LNCAP (cell line): Measurements from ENCODE around the gene RASL11A.

Experiments
- TF ChIP-seq, protein P1 (sequence below): fragments of 450-650 bp; IDR thresholded peaks from 2 replicates; pipeline ENCODE4 v1.5.1; 2017; ENCODE audit warnings: mild to moderate bottlenecking

The RASL11A gene

DNA sequence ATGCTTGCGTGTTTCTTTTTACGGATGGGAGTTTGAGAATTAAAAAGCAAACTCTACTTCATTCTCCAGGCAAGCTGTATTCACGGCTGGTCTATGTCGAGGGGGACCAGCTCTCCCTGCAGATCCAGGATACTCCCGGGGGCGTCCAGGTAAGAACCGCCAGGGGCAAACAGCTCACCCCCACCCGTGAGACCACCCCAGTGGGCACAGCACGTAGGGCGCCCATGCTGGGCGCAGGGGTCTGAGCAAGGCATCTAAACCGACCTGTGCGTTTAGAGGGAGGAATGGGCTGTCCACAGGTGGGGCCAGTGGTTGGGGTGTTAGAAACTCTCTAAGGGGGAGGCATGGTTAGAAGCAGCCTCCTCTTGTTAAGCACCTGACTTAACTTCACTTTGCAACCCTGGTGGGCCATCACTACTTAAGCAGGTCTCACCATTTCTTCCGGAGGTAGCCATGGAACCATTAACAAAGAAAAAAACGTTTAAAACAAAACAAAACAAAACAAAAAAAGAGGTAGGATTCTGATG lies 1.0 kb downstream of the RASL11A start:
- TF ChIP-seq, protein P1, sequence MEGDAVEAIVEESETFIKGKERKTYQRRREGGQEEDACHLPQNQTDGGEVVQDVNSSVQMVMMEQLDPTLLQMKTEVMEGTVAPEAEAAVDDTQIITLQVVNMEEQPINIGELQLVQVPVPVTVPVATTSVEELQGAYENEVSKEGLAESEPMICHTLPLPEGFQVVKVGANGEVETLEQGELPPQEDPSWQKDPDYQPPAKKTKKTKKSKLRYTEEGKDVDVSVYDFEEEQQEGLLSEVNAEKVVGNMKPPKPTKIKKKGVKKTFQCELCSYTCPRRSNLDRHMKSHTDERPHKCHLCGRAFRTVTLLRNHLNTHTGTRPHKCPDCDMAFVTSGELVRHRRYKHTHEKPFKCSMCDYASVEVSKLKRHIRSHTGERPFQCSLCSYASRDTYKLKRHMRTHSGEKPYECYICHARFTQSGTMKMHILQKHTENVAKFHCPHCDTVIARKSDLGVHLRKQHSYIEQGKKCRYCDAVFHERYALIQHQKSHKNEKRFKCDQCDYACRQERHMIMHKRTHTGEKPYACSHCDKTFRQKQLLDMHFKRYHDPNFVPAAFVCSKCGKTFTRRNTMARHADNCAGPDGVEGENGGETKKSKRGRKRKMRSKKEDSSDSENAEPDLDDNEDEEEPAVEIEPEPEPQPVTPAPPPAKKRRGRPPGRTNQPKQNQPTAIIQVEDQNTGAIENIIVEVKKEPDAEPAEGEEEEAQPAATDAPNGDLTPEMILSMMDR = no peak

DNA sequence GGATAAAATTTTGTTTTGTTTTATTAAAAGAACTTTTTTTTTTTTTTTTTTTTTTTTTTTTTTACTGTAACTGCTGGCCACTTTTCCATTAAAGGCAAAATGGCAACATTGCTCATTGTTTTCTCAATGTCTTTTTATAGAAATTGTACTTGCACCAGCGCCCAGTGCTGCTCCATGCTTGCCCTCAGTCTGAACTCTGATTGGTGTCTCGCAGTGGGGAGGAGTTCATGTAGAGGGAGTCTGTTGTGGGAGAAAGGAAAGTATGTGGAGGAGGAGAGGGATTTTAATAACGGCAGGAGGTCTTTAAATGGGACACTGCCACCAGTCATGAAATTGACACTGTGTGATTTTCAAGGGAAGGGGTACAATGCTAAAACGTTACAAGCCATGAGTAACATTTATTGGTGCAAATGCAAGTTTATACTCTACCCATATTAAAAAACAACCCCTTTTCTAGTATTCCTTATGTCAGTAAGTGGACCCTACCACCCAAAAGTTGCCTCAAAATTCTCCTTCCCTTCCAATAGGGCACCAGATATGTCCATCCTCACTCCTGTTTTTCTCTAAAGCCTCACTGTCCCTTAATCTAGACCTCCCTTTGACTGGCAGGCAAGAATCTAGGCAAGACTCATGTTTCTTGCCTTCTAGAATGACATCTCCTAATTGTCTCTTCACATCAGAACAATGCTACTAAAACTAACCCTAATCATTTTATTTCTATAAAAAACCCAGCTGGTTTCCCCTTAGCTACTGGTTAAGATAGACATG lies 3.2 kb downstream of the RASL11A start:
- TF ChIP-seq, protein P1 = no peak

DNA sequence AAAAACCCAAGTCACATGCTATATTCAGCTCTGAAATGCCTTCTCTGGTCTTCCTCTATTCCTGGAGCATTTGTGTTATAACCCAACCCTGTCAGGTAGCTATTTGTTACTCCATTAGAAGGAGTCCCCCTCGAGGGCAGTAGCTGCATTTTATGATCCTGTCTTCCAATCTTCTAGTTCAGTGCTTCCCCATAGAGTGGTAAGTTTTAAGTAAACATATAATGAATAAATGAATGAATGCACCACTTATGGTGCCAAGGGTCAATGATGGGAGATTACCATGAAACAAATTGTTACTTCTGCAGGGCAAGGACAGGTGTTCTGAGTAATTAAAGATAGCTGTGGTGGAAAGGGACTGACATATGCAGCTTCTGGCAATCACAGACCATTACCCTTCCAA lies 4.0 kb downstream of the RASL11A start:
- TF ChIP-seq, protein P1 = no peak

DNA sequence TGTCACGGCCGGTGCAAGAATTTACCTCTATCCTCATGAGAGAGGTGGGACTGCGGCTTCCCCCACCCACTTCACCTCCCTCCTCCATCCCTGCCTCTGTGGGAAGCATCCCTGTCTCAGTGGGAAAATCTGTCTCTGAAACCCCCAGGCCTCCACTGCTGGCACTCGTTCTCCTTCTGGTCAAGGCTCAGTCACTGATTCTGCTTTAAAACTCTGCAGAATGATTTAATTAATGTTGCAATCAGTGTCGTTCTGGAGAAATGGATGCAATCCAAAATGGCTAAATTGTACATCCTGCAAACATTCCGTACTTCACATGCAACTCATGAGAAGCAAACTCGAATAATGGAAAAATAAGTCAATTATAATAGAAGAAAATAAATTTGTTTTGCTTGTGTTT lies 5.6 kb downstream of the RASL11A start:
- TF ChIP-seq, protein P1 = no peak

DNA sequence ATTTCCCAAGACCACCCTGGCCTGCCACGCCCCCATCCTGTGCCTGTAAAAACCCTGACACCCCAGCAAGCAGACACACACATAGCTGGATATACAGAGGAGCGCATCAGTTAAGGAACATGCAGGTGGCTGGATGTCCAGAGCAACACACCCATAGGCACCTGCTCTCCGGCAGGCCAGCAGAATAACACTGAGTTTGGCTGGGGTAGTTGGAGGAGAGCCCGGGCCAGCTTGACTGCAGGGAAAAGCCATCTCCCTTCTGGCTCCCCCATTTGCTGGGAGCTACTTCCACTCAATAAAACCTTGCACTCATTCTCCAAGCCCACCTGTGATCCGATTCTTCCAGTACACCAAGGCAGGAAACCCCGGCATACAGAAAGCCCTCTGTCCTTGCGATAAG lies 8.9 kb downstream of the RASL11A start:
- TF ChIP-seq, protein P1 = no peak

DNA sequence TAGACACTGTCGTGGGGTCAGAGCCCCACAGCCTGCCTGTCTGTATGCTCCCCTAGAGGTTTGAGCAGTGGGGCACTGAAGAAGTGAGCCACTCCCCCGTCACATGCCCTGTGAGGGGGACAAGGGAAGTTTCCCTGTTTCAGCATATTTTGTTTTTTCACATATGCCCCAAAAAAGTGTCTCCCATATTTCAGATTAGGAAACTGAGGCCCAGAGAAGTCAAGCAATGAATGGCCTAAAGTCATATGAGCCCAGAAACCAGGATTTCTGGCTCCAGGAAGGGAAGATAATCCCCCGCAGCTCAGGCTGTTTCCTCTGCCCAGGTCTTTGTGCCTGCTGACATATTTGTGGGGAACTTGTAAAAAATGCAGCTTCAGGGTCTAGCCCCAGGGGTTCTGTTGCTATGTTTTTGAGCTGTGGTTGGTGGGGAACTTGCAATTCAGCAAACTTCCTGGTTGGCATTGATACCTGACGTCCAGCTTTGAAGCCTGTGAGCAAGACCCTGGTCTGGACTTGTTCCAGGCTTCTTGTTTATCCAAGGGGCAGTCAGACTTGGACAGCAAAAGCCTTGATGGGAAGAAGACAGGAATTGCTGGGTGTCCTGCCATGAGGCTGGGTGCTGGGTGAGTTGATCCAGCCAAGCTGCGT lies 9.5 kb downstream of the RASL11A start:
- TF ChIP-seq, protein P1 = no peak

DNA sequence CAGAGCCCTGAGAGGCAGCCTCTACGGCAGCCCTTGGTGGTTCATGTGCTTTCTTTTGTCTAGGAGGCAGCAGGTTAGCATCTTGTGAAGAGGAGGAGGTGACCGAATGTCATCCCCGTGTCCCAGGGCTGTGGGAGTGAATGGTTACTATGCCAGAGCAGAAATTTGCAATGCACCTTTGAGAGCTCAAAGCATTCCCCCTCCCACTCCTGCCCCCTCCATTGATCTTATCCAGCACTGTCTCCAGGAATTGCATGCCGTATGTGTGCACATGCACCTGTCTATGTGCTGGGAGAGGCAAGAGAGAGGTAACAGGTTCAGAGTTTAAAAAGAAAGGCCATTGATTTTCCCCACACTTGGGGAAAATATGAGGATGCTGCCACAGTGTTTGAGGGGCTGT lies 10.2 kb downstream of the RASL11A start:
- TF ChIP-seq, protein P1 = no peak
